Glomerular visceral epithelial cell (primary cell): Measurements from ENCODE around the gene CNP.
"Not testable (repeated sequence)": the region's sequence is repeated elsewhere in the genome, so short reads cannot be mapped to it uniquely, and the experiment has no call there.

Source experiments
- DNase-seq: peaks from one replicate; pipeline ENCODE4 v3.0.0-alpha.2; 2016; ENCODE audit errors: extremely low spot score

The CNP gene

DNA sequence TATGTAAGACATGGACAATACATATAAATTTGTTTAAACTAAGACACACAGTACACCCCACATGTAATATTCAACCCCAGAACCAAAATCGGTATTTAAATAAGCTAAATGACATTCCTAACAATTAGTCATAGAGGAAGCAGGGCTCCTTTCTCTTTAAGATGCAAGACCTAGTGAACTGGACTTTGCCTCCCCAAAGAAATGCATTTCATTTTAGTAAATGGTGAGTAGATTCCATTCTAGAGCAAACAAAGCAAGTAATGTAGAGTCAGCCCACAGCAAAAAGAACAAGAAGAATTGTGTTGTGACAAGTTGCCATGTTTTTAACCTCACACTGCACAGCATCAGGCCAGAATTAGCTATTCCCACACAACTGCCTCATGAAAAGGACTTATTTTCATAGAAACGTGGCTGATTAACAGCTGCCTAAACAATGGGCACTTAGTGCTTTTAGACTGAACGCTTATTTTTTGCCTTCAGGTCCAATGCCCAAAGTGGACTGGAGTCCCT lies 36.3 kb downstream of the CNP start:
- no peak for DNase-seq

DNA sequence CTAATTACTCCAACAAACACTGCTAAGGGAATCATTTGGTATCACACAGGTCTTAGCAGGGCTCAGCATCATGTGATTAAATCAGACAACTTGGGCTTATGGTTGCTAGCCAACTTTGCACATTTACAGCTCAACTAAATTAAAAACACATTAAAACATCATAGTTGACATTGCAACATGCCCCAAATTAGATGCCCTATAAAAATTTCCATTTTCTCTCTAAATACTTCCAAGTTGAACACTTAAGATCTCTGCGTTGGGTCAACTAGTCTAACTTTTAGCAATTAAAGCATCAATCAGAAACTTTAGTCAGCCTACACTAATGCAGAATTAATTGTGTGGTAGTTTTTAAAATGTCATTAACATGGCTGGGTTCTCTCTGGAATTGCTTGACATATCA lies 38.6 kb downstream of the CNP start:
- no peak for DNase-seq

DNA sequence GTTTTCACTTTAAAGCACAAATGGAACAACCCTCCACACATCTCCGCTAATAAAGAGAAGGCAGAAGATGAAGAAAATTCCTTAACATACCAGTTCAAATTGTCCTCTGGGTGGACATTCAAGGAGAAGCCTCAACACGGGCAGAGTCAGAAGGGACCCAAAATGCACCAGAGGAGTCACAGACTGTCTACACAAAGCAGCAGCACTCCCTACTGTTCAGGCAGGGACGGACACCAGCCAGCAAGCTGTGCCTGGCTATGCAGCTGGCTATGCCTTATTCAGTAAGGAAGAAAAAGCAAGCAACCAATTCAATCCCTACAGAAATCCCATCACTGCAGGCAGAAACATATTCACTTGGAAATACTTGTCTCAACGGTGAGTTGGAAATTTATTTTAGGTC lies 42.6 kb downstream of the CNP start:
- no peak for DNase-seq

DNA sequence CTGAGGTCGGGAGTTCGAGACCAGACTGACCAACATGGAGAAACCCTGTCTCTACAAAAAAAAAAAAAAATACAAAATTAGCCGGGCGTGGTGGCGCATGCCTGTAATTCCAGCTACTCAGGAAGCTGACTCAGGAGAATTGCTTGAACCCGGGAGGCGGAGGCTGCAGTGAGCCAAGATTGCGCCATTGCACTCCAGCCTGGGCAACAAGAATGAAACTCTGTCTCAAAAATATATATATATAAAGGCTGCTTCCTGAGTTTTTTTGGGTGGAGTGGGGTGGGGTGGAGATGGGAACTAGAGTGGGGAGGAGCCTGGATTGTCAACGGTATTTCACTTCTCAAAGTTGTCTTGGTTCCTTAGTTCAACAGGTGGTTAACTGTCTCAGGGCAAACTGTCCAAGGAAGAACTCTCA lies 43.7 kb downstream of the CNP start:
- peak; percentile 25 for DNase-seq

DNA sequence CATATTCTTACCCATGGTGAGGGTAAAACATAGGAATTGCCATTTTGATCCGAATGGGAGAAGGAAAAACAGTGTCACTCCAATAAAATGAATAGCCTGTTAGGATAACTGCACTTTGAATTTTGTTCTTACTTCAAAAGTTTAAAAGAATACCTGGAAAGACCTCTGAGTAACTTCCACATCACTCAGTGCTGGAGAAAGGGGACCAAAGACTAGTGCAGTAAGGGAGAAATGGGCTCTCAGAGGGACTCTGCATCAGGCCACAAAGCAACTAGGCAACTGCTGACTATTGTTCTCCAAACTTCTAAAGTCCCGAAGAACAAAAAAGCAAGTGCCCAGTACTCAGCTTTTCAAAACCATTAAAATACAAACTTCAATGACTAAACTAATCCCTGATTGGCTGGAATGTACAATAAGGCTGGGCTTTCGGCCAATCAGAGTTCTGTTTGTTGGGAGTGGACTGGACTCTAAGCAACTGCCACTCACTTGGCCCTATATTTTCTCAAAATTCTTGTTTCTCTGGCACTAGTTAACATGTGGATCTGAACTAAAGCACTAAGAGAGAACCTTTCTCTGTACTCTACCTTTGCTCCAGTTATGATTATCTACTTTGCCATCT lies 44.4 kb downstream of the CNP start:
- DNase-seq, result peak; percentile 27

DNA sequence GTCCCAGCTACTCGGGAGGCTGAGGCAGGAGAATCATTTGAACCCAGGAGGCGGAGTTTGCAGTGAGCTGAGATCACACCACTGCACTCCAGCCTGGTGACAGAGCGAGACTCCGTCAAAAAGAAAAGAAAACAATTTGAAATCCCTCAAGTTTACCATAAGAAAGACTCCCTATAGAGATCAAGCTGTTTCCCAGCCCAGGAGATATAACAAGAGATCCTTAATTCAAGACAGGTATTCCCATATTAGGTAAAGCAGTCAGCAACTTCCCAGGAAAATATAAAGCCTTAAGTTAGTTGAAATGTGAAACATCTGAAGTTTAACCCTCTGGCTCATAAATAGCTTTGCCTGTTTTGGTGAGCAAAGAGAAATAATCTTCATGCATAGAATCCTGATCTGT lies 45.8 kb downstream of the CNP start:
- DNase-seq, result not testable (repeated sequence)

DNA sequence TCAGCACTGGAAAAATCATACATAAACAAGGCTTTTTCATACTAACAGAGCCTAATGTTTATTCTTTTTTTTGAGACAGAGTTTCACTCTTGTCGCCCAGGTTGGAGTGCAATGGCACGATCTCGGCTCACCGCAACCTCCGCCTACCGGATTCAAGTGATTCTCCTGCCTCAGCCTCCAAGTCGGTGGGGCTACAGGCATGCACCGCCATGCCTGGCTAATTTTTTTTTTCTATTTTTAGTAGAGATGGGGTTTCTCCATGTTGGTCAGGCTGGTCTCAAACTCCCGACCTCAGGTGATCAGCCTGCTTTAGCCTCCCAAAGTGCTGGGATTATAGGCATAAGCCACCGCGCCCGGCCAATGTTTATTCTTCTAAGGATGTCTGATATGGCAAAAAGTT lies 47.1 kb downstream of the CNP start:
- not testable (repeated sequence) for DNase-seq

DNA sequence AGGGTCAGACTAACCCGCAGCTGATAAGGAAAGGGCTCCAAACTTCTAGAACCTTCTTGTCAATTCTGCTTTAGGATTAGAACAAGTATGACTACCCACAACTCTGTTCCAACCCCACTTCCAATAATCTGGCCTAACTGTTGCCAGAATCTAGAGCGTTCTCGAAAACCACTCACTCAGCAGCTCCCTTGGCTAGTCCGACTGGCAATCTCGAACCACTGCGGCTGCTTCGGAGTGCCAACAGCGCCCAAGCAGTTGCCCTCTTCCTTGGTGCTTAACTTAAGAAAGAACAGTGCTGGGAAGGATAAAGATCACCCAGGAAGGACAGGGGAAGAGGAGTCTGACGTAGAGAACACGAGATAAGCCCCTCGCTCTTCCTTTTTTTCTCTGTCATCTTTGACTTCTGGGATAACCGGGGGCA lies 49.8 kb downstream of the CNP start:
- DNase-seq, result peak; percentile 17

DNA sequence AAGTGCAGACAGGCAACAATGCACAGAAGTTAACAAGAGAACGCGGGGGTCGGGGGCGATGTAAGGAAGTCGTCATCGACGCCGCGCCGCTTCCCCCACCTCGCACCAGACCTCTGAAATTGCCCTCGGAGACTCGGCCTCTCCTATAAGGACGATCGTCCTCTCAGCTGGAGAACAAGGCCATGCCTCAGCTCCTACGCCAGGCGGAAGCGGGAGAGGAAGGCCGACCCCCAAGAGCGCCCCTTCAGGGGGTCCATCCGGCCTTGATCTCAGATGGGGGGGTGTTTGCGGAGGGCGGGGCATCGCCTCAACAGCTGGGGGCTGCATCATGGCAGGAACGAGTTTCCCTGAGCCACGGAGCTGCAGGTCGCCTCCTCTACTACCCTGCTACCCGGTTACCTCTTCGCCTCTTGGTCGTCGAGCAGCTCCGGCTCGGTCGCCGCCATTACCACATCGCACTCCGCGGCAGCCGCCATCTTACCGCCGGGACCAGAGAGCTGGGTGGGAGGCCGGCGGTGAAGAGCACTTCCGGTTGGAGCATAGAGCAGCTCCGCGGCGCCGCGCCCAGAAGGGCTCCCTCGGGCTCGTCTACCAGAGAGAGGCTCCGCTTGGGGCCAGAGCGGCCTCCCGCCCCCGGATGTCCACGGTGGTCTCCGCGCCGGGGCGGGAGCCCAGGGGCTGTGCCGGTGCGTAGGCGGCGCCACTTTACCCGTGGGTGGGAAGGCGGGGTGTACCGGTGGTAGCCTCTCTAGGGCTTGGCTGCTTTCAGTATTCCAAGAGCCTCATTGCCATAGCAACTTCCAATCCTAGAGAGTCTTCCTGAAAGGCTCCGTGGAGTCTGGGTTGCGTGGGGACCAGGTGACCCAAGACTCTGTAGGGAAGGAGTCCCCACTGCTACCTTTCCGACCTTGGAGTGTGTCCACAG lies 50.6 kb downstream of the CNP start, which contains the start of gene DNAJC7:
Gene DNAJC7 (minus strand): TSS at position 499 of the 925 bp plus-strand sequence. CDS start 23 bp downstream, at position 476.
- DNase-seq, result peak; percentile 93

DNA sequence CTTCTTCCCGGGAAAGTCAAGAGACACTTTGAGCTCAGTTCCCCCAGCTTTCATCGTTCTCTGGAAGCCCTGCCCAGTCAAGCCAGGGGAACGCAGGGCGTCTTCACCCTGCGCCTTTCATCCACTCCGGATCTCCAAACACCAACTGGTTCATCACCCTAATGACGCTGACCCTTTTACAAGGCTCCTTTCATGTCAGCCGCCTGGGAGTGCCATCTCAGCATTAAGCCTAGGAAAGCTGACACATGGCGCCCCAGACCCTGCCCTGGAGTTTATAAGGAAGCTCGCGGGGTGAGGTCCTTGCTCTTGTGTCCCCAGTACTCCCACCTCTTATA lies 51.2 kb downstream of the CNP start:
- DNase-seq, result no peak

DNA sequence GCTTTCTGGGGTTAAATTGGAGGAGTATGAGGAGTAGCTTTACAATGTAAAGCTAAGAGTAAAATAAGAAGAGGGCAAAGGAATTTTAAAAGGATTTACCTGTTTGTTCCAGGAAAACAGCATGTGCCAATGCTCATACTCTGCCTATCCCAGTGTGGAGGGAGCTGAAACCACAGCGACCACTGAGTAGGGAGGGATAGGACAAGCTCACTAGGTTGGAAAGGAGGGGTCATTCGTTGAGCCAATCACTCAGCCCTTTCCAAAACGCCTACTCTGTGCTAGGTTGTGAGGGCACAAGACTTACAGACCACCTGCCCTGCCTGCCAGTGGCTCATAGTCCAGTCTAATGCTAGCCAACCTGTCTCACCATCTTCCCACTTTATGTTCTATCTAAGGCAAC lies 51.7 kb downstream of the CNP start:
- no peak for DNase-seq

DNA sequence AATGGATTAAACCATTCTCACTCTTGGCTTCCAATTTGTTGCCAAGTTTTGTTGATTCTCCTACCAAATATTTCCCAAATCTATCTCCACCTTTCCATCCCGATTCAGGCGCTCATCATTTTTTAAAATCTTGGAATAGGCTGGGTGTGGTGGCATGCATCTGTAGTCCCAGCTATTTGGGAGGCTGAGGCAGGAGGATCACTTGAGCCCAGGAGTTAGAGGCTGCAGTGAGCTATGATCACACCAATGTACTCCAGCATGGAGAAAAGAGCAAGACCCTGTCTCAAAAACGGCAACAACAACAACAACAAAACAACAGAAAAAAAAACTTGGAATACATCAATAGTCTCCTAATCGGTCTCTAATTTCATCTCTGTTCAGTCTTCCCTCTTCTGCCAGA lies 52.4 kb downstream of the CNP start:
- DNase-seq, result no peak

DNA sequence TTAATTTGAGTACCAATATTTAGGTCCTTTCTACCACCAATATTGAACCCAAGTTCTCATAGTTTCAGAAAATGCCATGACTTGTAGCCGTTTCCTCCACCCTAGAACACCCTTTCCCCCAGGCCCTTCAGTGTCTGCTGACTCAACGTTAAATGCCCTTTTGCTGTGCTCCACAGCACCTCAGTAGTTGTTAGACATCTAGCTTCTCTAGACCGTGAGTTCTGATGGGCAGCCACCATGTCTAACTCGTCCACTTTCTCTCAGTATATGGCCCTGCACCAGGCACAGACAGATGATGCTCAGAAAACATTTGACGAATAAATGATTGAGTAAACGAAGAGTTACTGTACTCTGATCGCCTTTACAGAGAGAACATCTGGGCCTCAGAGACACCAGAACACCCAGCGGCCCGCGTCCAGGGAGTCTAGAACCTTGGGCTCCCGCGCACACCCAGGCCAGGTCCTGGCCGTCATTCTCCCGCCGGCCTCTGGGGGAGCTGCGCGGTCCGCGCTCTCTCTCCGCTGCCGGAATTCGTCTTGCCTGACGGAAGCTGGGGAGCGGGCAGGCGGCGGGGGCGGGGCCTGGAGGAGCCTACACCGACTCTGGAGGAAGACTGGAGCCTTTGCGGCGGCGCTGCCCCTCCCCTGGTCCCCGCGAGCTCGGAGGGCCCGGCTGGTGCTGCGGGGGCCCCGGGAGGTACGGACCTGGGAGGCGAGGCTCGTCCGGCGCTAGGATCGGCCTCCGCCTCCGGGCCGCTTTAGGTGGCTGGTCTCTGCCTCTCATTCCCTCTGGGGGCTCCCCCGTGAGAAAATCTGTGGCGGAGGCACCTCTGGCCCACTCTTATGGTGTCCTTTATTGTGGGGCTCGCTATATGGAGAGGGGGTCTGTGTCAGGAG lies 53.2 kb downstream of the CNP start, which contains the start of gene NKIRAS2:
Gene NKIRAS2 (plus strand): TSS at position 582 of the 896 bp plus-strand sequence. CDS start 1,488 bp downstream, outside the sequence.
- peak; percentile 92 for DNase-seq

DNA sequence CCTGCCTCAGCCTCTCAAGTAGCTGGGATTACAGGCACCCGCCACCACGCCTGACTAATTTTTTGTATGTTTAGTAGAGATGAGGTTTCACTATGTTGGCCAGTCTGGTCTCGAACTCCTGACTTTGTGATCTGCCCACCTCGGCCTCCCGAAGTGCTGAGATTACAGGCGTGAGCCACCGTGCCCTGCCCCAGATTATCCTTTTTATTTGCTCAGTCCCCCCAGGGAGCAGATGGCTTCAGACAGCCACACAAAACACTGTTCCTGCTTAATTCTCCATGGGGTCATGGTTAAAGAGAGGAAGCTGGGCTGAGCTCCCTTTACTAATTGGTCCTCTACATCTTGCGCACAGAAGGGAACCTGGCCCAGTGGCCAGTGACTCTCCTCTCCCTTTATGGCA lies 54.2 kb downstream of the CNP start:
- DNase-seq, result not testable (repeated sequence)

DNA sequence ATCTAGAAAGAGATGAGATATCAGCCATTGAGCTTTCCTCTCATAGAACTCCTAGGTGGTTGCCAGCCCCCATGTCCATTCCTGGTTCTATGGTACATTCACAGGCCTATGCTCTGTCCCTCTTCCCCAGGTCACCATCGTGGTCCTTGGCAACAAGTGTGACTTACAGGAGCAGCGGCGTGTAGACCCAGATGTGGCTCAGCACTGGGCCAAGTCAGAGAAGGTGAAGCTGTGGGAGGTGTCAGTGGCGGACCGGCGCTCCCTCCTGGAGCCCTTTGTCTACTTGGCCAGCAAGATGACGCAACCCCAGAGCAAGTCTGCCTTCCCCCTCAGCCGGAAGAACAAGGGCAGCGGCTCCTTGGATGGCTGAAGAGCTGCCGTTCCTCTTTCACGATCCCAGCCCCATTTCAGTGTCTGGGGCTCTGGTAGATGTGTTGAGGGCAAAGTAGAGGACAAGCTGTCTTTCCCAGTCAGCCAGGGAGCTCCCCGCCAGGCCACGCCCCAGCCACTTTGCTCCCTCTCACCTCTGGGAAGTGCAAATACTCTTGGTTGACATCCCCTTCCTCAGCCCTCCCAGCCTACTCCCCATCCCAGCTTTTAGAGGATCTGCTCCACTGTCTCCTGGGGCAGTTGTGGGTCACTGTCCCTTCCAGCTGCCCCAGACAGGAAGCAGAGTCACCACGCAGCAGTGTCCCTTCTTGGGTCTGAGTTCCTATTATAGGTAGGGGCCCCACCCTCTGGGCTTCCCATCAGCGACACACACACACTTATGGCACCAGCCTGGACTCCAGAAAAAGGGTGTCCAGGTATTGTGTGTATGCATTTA lies 57.1 kb downstream of the CNP start:
- DNase-seq, result no peak

DNA sequence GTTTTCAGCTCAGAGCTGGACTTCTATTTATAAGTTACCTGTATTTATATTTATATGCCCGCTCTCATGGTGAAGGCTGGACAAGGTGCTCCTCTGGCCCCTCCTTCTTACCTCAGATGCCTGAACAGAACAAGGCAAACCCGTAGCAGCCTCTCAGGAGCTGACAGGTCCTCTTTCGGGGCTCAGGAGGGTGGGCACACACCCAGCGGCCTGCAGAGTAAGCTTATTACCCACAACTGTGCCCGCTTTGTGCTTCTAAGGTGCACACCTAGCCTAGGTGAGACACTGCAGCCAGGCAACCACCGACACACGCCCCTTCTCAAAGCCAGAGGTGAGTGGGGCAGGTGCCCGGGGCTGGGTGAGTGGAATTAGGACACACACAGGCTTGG lies 58.6 kb downstream of the CNP start:
- no peak for DNase-seq

DNA sequence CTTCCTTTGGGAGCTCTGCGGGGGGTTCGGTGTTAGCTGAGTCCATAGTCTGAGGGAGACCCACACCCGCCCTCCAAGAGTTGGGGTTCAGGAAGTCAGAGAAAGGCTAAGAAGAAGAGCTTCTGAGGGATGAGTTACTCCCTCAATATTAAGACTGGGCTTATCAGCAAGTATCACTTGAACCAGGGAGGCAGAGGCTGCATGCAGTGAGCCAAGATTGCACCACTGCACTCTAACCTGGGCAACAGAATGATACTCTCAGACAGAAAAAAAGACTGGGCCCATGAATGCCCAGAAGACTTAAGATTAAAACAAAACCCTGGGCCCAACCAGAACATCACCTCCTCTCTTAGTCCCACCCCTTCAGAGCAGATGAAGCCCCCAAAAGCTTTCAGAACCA lies 59.3 kb downstream of the CNP start:
- DNase-seq, result no peak

DNA sequence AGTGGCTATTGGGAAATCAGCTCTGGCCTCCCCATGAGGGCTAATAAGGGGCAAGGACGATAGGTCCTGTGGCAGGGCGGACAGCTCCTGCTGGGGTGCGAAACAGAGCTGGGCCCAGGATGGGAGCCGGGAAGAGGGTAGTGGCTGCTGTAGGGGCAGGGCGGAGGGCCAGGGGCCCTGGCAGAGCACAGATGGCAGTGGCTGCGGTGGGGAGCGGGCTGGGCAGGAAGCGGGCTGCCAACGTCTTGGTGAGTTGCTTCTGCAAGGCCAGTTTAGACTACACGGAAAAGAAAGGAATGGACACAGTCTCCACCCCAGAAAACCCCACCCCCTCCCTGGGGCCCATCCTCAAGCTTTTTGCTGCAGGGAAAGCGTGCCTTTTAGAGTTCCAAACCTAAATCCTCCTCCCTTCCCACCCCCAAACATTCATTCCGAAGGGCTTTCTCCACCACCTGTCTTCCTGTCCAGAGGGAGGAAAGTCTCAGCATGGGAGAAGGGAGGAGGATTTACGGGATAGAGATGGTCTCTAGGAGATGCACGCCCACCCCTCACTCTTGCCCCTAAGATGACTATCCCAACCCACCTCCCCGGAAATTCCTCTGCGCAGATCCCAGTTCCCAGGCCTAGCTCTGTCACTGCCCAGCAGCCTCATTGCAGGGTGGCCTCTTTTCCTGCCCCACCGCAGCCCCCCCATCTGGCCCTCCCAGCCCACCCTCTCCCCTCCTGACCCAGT lies 60.4 kb downstream of the CNP start:
- DNase-seq, result no peak
